ENCODE measurements around the gene LMF1.

DNA sequence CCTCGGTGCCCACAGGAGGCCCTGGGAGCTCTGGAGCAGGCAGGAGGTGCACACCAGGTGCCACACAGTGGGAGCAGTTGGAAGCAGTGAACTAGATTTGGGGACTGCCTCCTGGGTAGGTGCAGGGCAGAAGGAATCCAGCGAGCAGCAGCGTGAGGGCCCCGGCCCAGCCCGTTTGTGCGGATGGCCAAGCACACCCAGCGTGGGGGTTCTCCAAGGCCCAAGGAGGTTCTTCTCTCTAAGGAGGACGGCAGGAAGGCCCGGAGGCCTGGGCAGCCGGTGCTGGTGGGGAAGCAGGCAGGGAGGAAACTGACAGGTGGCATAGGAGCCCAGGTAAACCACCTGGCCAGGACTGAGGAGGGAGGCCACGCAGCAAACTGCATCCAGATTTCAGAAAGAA lies 27.8 kb upstream of the LMF1 start:
- TF ChIP-seq, protein P1, sequence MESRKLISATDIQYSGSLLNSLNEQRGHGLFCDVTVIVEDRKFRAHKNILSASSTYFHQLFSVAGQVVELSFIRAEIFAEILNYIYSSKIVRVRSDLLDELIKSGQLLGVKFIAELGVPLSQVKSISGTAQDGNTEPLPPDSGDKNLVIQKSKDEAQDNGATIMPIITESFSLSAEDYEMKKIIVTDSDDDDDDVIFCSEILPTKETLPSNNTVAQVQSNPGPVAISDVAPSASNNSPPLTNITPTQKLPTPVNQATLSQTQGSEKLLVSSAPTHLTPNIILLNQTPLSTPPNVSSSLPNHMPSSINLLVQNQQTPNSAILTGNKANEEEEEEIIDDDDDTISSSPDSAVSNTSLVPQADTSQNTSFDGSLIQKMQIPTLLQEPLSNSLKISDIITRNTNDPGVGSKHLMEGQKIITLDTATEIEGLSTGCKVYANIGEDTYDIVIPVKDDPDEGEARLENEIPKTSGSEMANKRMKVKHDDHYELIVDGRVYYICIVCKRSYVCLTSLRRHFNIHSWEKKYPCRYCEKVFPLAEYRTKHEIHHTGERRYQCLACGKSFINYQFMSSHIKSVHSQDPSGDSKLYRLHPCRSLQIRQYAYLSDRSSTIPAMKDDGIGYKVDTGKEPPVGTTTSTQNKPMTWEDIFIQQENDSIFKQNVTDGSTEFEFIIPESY (IDR thresholded peaks at IDR 0.05; ENCODE audit: extremely low read depth, insufficient replicate concordance, low read length) = no peak
- TF ChIP-seq POLR2A (IDR thresholded peaks at IDR 0.05; ENCODE audit: borderline replicate concordance, extremely low read depth, insufficient read depth, insufficient read length) = no peak
- TF ChIP-seq, protein P2, sequence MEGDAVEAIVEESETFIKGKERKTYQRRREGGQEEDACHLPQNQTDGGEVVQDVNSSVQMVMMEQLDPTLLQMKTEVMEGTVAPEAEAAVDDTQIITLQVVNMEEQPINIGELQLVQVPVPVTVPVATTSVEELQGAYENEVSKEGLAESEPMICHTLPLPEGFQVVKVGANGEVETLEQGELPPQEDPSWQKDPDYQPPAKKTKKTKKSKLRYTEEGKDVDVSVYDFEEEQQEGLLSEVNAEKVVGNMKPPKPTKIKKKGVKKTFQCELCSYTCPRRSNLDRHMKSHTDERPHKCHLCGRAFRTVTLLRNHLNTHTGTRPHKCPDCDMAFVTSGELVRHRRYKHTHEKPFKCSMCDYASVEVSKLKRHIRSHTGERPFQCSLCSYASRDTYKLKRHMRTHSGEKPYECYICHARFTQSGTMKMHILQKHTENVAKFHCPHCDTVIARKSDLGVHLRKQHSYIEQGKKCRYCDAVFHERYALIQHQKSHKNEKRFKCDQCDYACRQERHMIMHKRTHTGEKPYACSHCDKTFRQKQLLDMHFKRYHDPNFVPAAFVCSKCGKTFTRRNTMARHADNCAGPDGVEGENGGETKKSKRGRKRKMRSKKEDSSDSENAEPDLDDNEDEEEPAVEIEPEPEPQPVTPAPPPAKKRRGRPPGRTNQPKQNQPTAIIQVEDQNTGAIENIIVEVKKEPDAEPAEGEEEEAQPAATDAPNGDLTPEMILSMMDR (IDR thresholded peaks at IDR 0.05 in 2 of 3, conservative IDR thresholded peaks at IDR 0.05 in 1 of 3; ENCODE audit: borderline replicate concordance in 1 of 3, insufficient read depth in 1 of 3, low read depth in 2 of 3, low read length in 2 of 3) = no peak
- TF ChIP-seq EZH2phosphoT487 (IDR thresholded peaks at IDR 0.05; ENCODE audit: borderline replicate concordance) = no peak
- no peak for TF ChIP-seq SP1 (IDR thresholded peaks at IDR 0.05; ENCODE audit: low read depth)
- no peak for TF ChIP-seq EZH2 (IDR thresholded peaks at IDR 0.05)
- TF ChIP-seq, protein P3, sequence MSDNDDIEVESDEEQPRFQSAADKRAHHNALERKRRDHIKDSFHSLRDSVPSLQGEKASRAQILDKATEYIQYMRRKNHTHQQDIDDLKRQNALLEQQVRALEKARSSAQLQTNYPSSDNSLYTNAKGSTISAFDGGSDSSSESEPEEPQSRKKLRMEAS (IDR thresholded peaks at IDR 0.05) = no peak

Measured in HCT116 (cell line).